AG04450 (cell line): ENCODE data around the gene SLC30A3. TPM values are rescaled to one million over a fixed set of nuclear protein-coding genes. Genes with fewer than 3 reads are reported as not detected.
A peak's percentile ranks its signal among the peaks of the same experiment; 100 is the strongest.

Experiments
- CTCF ChIA-PET: fragments of 300-600, 350-600 bp; formaldehyde crosslinking; extraction: SDS; loops from one replicate; lab custom pipeline; 2022; ENCODE audit warnings: antibody characterized with exemption, inconsistent platforms; lab: Charles Lee
- POLR2A ChIA-PET: fragments of 350-600 bp; formaldehyde crosslinking; extraction: SDS; loops from one replicate; lab custom pipeline; 2021; ENCODE audit warnings: antibody characterized with exemption, inconsistent platforms; lab: Yijun Ruan, JAX
- DNase-seq: peaks from one replicate; pipeline ENCODE4 v3.0.0-alpha.2; 2011; ENCODE audit warnings: low read depth, low spot score
- H3K27ac ChIP-seq: one replicate; pipeline ENCODE4 v1.5.1; 2012; ENCODE audit warnings: low read depth, low read length, control low read depth
- H3K27me3 ChIP-seq: one replicate; pipeline ENCODE4 v1.6.0; 2012; ENCODE audit warnings: low read length; ENCODE audit not compliant: control insufficient read depth, insufficient read depth
- H3K4me3 ChIP-seq: 2 replicates; pipeline ENCODE4 v1.5.1; 2011; ENCODE audit warnings: mild to moderate bottlenecking, low read depth, low read length, control low read depth
- H3K9me3 ChIP-seq: 2 replicates; pipeline ENCODE4 v1.5.1; 2012; ENCODE audit warnings: low read length; ENCODE audit not compliant: control insufficient read depth, insufficient read depth
- CTCF ChIP-seq: IDR thresholded peaks from 2 replicates; pipeline ENCODE4 v1.5.1; 2011; ENCODE audit warnings: low read depth, low read length, control low read depth, inconsistent platforms
- polyA plus RNA-seq: library from polyadenylated mRNA; depleted of rRNA; stranded (reverse); fragments of >200 nt; gene quantifications from 2 replicates; pipeline ENCODE4 v1.2.3, GENCODE V29; 2011

SLC30A3 gene
- polyA plus RNA-seq, 1 experiment, result 0.07 TPM

GRCh38 chr2:27221166-27221565 lies 41.7 kb downstream of the SLC30A3 start:
- Histone ChIP-seq H3K27me3 (no peaks in the 10 kb centered on the region), H3K4me3 (no peak overlapping the region), H3K9me3 (no peaks in the 10 kb centered on the region), H3K27ac (no peak overlapping the region)
- ChIA-PET CTCF (interaction anchor here (0.7 kb wide), 1 partner anchor 238 kb away, joined by 4 read pairs; no protein-coding TSS in a partner anchor), POLR2A (no interaction called here)
- no peak for DNase-seq
- TF ChIP-seq CTCF, result no peak

GRCh38 chr2:27220091-27220490 lies 42.8 kb downstream of the SLC30A3 start:
- DNase-seq, result no peak
- TF ChIP-seq CTCF, result no peak
- H3K27me3 ChIP-seq, result no peaks in the 10 kb centered on the region
- no peaks in the 10 kb centered on the region for H3K9me3 ChIP-seq
- H3K4me3 ChIP-seq, result no peak overlapping the region
- no peak overlapping the region for H3K27ac ChIP-seq
- ChIA-PET POLR2A (interaction anchor here (0.7 kb wide), 1 partner anchor 9 kb away, joined by 3 read pairs; no protein-coding TSS in a partner anchor), CTCF (interaction anchor here (0.9 to 2.1 kb wide), 3 partner anchors 50 to 83 kb away, joined by 3 to 5 read pairs (median 4); no protein-coding TSS in a partner anchor)

- no peak for TF ChIP-seq CTCF
- CTCF ChIA-PET, result interaction anchor here (1.1 to 2.1 kb wide), 2 partner anchors 28 to 49 kb away, joined by 3 to 5 read pairs; no protein-coding TSS in a partner anchor
- POLR2A ChIA-PET, result interaction anchor here (0.6 kb wide), 1 partner anchor 15 kb away, joined by 4 read pairs; no protein-coding TSS in a partner anchor
These were observed 43.8 kb downstream of the SLC30A3 start for GRCh38 chr2:27219091-27219490.

GRCh38 chr2:27218614-27219013 lies 44.2 kb downstream of the SLC30A3 start:
- no peak for DNase-seq
- ChIA-PET POLR2A (no interaction called here), CTCF (interaction anchor here (0.6 to 2.1 kb wide), 4 partner anchors 23 to 60 kb away, joined by 3 to 5 read pairs (median 3); no protein-coding TSS in a partner anchor)
- Histone ChIP-seq H3K27ac (no peak overlapping the region), H3K4me3 (peak overlapping the region; percentile 87), H3K9me3 (no peaks in the 10 kb centered on the region), H3K27me3 (no peaks in the 10 kb centered on the region)
- TF ChIP-seq CTCF, result no peak

More at GRCh38 chr2:27219091-27219490, 43.8 kb downstream of the SLC30A3 start:
- Histone ChIP-seq H3K27me3 (no peaks in the 10 kb centered on the region), H3K4me3 (no peak overlapping the region), H3K27ac (no peak overlapping the region), H3K9me3 (no peaks in the 10 kb centered on the region)
- DNase-seq, result no peak
